RWPE2 (cell line): ENCODE results near the gene PLXNA4.
A peak's percentile ranks its signal among the peaks of the same experiment; 100 is the strongest.

Experiments used
- ATAC-seq: fragments of 200-7000 bp; cut with Tn5 transposase; 3 replicates; pipeline ENCODE4 v1.9.1; 2021; ENCODE audit warnings: low read depth
- DNase-seq: peaks from one replicate; pipeline ENCODE4 v3.0.0-alpha.2; 2020; ENCODE audit warnings: low spot score
- H3K27ac ChIP-seq: fragments of 450-650 bp; 2 replicates; pipeline ENCODE4 v1.5.1; 2017; ENCODE audit warnings: mild to moderate bottlenecking; ENCODE audit not compliant: poor library complexity, severe bottlenecking
- H3K27me3 ChIP-seq: fragments of 250-450 bp; sonication (Bioruptor Pico); 2 replicates; pipeline ENCODE4 v1.5.1; 2021; ENCODE audit warnings: mild to moderate bottlenecking, moderate library complexity; ENCODE audit not compliant: insufficient read depth, poor library complexity, severe bottlenecking
- H3K36me3 ChIP-seq: fragments of 250-450 bp; sonication (Bioruptor Pico); 2 replicates; pipeline ENCODE4 v1.5.1; 2020; ENCODE audit warnings: low read depth, mild to moderate bottlenecking, moderate library complexity
- H3K4me1 ChIP-seq: fragments of 250-450 bp; sonication (Bioruptor Pico); 2 replicates; pipeline ENCODE4 v1.5.1; 2021; ENCODE audit warnings: mild to moderate bottlenecking, moderate library complexity; ENCODE audit not compliant: insufficient read depth, poor library complexity, severe bottlenecking
- H3K4me3 ChIP-seq: fragments of 250-450 bp; sonication (Bioruptor Pico); 2 replicates; pipeline ENCODE4 v1.5.1; 2021; ENCODE audit warnings: mild to moderate bottlenecking, moderate library complexity; ENCODE audit not compliant: severe bottlenecking
- H3K9me3 ChIP-seq: fragments of 250-450 bp; sonication (Bioruptor Pico); 2 replicates; pipeline ENCODE4 v1.5.1; 2021; ENCODE audit warnings: mild to moderate bottlenecking, moderate library complexity; ENCODE audit not compliant: severe bottlenecking
- TF ChIP-seq, protein P1 (sequence below): fragments of 450-650 bp; IDR thresholded peaks from one replicate; pipeline ENCODE4 v1.5.1; 2017; ENCODE audit warnings: mild to moderate bottlenecking, moderate library complexity; ENCODE audit not compliant: poor library complexity, severe bottlenecking

PLXNA4 gene

GRCh38 chr7:132398253-132398925 is 177.9 kb downstream of the PLXNA4 start:
- no peaks in the 10 kb centered on the region for H3K4me1 ChIP-seq
- no peak overlapping the region for H3K4me3 ChIP-seq
- ATAC-seq (no peak), DNase-seq (no peak)
- no peaks in the 10 kb centered on the region for H3K9me3 ChIP-seq
- peaks cover 23% of the 10 kb centered on the region for H3K27me3 ChIP-seq
- TF ChIP-seq, protein P1, sequence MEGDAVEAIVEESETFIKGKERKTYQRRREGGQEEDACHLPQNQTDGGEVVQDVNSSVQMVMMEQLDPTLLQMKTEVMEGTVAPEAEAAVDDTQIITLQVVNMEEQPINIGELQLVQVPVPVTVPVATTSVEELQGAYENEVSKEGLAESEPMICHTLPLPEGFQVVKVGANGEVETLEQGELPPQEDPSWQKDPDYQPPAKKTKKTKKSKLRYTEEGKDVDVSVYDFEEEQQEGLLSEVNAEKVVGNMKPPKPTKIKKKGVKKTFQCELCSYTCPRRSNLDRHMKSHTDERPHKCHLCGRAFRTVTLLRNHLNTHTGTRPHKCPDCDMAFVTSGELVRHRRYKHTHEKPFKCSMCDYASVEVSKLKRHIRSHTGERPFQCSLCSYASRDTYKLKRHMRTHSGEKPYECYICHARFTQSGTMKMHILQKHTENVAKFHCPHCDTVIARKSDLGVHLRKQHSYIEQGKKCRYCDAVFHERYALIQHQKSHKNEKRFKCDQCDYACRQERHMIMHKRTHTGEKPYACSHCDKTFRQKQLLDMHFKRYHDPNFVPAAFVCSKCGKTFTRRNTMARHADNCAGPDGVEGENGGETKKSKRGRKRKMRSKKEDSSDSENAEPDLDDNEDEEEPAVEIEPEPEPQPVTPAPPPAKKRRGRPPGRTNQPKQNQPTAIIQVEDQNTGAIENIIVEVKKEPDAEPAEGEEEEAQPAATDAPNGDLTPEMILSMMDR = no peak
- no peak overlapping the region for H3K27ac ChIP-seq
- H3K36me3 ChIP-seq = no peaks in the 10 kb centered on the region

GRCh38 chr7:132397070-132397469 is 179.2 kb downstream of the PLXNA4 start:
- H3K4me1 ChIP-seq = no peaks in the 10 kb centered on the region
- H3K27me3 ChIP-seq = peaks cover 18% of the 10 kb centered on the region
- TF ChIP-seq, protein P1 = no peak
- DNase-seq (no peak), ATAC-seq (no peak)
- no peak overlapping the region for H3K4me3 ChIP-seq
- no peaks in the 10 kb centered on the region for H3K9me3 ChIP-seq
- no peak overlapping the region for H3K27ac ChIP-seq
- H3K36me3 ChIP-seq = no peaks in the 10 kb centered on the region

- H3K4me1 ChIP-seq = no peaks in the 10 kb centered on the region
- H3K27me3 ChIP-seq = peaks cover 10% of the 10 kb centered on the region
- TF ChIP-seq, protein P1 = no peak
- no peak overlapping the region for H3K4me3 ChIP-seq
- DNase-seq = no peak
- H3K9me3 ChIP-seq = no peaks in the 10 kb centered on the region
- no peak overlapping the region for H3K27ac ChIP-seq
- no peaks in the 10 kb centered on the region for H3K36me3 ChIP-seq
- ATAC-seq = no peak
Observed at GRCh38 chr7:132395361-132395760, 180.9 kb downstream of the PLXNA4 start.

DNA sequence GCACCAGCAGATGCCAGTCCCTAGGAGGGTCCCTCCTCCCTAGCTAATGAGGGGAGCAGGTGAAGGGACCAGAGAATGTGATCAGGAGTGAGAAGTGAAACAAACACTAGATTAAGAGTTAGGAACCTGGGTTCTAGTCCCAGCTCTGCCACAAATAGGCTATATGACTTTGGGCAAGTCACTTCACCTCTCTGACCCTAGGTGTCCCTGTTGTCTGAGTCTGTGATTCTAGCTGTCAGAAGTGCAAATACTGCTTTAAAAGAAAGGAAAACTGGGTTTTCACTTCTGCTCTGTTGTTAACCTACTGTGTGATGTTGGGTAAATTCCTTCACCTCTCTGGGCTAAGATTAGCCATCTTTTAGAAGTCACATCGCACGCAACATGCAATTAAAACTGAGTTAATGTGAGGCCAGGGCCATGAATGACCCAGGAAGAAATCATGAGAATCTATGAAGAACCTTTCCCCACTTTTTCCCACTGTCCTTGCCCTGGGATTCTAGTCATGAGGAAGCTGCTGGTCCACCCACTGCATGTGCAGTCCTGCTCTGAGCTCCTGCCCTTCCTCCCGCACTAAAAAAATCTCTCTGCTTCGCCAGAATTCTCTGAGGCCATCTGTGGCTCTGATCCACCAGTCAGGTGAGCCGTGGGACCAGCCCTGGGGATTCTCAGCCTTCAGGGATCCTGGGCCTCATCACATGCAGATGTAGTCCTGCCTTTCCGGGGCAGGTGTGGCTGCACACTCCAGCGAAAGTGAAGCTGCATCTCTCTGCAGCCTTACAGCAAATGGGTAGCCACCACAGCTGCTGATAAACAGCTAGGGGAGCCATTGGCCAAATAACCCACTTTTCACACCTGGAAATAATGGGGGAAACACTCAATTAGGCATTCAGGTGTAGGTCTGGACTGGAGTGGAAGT is 181.7 kb downstream of the PLXNA4 start:
- H3K36me3 ChIP-seq = no peaks in the 10 kb centered on the region
- no peaks in the 10 kb centered on the region for H3K4me1 ChIP-seq
- H3K4me3 ChIP-seq = no peak overlapping the region
- TF ChIP-seq, protein P1 = peak; percentile 23
- peaks cover 10% of the 10 kb centered on the region for H3K27me3 ChIP-seq
- ATAC-seq = no peak
- DNase-seq = no peak
- no peak overlapping the region for H3K27ac ChIP-seq
- H3K9me3 ChIP-seq = no peaks in the 10 kb centered on the region
